Embryonic facial prominence (tissue), 1 donor: ENCODE data around the gene PXDC1.
"Not testable (repeated sequence)": the region's sequence is repeated elsewhere in the genome, so short reads cannot be mapped to it uniquely, and the experiment has no call there.

ENCODE experiments used
- DNase-seq: peaks from one replicate; pipeline ENCODE4 v3.0.0-alpha.2; 2016; ENCODE audit errors: extremely low spot score

PXDC1 gene

DNA sequence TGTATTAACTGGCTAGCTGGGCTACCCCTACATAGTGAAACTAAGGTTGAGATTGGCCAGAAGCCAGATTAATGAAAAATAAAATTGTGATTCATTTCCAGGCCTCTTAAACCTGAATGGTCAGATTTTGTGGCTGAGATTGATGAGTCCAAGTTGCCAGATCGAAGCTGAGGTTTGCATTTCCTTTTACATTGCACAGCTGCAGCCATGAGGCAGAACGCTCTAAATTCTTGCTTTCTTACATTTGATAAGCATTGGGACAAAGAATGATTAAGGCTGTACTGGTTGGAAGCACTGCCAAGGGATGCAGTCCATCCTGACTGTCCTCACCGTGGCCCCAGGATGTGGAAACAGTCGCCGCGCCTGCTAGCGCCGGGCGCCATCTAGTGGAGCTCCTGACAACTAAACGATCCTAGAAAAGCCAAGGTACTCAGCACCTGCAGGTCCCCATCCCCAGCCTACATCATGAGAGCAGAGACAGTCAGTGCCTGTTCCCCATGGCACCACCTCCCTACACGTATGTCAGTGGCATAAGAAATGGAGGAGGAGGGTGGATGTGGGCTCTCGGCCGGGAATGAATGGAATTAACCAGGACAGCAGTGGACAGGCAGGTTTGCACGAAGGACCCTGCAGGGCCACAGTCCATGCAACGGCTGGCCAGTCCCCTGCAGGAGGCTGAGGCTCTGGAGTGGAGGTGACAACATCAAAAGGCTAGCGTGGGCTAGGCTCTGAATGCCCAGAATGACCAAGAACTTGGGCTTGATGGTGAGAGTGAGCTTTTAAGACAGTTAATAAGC lies 19.0 kb downstream of the PXDC1 start:
- no peak for DNase-seq

DNA sequence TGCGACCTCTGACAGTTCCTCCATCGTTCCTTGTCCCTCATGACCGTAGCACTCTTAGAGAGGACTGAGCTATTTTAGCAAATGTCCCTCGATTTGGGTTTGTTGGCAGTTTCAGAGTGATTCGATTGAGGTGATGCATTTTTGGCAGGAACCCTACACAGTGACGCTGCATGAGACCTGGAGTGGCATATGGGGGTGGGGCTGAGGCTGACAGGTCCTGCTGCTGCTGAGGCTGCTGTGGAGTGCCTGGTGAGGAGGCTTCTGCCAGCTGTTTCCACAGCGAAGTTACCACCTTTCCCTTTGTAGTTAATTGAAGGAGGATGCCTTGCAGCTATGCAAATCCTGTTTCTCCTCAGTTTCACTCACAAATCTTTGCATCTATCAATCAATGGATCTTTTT lies 19.8 kb downstream of the PXDC1 start:
- no peak for DNase-seq

DNA sequence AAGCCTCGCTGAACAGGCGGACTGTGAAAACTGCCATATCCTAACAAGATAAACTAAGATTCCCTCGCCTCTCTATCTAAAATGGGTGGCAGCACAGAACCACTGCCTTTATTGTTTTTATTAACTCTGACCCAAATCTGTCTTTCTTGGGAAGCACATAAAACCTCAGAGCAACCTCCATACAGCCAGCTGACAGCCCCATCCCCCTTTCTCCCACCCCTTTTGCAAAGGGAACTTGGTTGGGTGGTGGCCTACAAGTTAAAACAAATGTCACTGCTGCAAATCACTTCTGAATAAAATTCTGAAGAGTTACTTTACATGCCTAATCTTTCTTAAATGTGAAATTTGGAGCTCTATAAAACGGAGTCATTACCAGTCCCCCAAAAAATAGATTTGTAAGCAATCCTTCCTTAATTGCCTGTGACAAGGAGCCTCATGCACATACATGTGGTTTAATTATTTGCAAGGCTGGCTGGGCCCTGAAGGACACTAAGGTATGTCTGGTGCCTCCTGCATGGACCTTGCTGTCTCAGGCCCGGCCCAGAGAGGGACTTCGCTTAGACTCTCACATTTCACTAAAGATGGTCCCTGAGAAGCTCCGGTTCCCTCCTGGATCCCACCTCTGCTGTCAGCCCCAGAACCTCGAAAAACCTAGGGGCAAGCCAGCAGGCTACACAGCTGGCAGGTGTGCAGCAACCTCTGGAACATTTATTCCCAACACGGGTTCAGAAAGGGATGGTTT lies 21.7 kb downstream of the PXDC1 start:
- no peak for DNase-seq

DNA sequence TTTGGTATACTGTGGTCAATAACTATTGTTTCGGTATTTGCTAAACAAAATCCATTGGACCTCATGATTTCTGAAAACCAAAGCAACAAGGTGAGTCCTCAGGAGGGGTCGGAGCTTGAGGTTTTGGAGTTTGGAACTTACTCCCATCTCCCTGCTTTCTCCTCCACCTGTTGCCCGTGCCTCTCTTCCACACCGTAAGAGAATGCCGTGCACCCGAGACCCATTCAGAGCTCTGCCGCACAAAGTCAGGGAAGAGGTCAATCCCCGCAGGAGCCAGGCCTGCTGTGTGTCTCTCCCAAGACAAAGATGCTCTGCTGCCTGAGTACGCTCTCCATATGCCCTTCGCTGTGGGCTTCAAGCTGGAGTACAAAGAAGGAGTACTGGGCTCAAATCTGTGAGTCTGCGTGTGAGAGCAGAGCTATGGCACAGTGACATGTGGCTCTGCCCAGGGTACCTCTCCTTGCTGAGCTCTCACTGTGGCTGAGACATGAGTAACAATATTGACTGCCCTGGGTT lies 23.9 kb downstream of the PXDC1 start:
- no peak for DNase-seq

DNA sequence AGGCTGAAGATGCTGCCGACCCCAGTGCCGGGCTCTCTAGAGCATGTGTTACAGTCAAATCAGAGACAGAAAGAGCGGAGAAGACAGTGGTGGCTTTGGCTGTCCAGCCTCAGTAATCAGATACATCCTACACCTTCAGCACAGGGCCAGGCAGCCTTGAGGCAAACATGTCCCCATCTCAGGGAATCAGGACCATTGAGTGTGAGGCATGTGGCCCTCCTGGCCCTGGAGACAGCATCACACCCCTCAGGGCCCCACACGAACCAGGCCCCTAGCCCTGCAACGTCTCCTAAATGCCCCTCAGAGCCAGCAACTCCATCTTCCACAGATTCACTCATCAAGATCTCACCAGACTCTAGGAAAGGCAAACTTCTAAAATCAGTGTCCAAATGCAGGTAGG lies 24.5 kb downstream of the PXDC1 start:
- no peak for DNase-seq

DNA sequence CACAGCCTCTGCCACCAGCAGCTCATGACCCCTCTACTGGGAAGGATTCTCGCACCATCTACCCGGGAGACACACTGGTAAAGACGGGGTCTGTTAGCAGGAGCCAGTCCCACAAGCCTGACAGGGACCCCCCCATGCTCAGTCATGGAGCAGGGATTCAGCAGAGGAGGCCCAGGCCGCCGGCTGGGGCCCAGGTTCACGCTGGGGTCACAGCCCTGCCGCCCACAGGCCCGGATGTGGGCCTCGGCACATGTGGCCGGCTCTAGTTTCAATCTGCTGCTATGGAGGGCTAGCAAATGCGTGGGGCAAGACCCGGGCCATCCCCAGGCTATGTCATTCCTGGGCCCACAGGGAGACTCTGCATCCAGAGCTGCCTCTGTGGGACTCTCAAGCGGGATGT lies 25.1 kb downstream of the PXDC1 start:
- no peak for DNase-seq

DNA sequence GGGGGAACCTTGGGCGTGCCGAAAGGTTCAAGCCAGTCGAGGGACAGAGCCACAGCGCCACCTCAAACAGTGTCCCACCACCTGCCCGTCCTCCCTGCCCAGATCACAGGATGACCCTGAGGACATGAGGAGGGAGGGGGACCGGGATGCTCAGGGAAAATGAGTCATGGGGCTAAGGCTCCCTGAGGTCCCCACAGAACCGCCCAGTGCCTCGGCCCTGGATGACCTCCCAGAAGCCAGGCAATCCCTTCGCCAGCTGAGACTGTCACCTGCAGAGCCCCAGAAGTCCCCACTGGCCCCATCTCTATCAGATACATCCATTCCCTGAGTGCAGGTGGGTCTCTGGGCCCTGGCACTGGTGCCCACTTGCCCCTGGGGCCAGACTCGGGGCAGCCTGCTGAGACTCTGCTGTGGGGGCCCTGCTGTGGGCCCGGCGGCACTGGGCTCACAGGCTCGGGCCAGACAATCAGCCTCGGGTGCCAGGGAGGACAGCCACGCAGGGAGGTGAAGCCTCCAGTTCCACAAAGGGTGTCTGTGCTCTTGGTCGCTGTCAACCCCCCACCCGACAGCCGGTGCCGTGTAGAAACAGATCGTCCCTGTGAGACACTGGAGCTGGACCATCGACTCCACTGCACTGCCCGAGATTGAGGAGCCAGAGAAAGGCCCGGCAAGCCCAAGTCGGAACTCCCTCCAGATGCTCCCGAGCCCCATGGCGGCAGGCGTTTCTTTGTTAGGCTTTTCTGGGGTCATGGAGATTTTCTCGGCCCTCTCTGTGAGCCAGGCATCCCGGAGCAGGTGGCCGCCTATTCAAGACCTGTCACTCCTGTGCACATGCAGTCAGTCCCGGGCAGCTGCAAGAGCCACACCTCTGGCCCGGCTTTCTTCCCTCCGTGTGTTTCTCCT lies 26.1 kb downstream of the PXDC1 start:
- DNase-seq = no peak

DNA sequence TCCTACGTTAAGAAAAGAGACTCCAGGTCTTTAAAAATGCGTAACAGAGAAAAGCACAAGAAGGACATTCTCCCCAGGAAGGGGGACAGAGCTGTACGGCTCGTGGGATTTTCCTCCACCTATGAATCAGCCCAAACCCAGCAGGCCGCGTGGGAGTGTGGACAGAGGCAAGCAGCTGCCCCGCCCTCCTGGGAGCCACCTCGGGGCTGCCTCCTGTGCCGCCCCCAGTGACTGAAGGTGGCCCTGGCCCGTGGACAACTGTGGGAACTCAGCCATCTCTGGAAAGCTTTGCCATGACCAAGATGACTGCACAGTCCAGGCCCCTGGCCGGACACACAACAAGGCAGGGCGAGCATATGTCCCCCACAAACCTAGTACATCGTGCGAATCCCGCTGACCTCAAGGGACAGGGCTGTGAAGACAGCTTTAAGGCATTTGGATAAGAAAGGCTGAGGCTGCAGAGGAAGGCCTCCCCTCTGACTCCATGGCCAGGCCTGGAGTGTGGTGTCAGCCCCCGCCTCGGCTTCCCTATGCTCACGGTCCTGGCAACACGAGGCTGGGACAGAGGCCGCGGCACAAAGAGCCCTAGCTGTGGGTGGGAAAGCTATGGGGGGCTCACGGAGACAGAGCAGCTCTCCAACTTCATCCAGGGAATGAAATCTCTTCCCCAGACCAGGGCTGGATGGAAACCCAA lies 26.9 kb downstream of the PXDC1 start:
- no peak for DNase-seq

DNA sequence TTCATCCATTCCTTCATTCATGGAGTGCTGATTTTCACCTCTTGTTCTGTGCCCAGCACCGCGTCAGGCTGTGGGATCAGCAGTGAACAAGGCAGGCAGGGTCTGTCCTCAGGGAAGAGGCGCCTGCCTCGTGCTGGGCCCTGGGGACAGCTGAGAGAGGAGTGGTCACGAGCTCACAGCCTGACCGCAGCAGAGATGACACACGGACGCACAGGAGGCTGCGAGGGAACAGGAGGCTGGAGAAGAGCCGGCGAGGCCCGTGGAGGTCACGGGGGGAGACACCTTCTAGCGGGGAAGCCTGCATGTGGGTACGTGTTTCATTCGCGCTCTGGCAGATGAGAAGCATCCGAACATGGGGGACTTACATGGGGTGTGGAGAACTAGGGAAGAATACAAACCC lies 27.5 kb downstream of the PXDC1 start:
- no peak for DNase-seq

DNA sequence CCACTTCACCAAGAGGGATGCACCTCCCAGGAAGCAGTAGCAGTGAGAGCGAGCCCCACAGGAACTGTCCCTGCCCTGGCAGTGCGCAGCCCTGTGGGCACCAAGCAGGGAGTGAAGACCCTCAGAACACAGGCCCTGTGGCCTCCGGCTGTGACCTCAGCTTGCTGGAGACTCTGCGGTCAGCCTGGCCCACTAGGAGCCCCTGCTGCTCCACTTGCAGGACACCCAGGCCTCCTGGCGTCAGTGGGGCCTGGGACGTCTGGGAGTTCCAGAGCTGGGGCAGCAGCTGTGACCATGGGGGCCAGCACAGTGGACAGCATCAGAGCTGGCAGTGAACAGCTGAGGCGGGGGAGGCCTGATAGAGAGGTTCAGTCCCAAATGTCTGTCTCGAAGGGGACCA lies 28.3 kb downstream of the PXDC1 start:
- no peak for DNase-seq

DNA sequence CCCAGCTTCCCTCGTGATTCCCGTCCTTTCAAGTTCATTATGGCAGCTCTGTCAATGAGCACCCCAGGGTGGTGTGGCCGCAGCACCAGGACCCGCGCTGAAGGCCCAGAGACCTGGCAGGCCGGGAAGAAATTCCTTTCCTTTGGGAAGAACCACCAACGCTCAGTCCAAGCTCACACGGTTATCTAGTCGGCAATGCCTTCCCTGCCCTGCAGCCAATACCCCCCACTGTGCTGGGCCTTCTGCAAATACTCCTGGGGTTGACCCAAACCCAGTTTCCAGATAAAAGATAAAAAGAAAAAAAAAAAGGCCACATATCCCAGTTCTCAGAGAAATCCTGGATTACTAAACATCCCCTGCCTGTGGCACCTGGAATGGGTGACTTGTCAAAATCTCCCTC lies 28.7 kb downstream of the PXDC1 start:
- no peak for DNase-seq

DNA sequence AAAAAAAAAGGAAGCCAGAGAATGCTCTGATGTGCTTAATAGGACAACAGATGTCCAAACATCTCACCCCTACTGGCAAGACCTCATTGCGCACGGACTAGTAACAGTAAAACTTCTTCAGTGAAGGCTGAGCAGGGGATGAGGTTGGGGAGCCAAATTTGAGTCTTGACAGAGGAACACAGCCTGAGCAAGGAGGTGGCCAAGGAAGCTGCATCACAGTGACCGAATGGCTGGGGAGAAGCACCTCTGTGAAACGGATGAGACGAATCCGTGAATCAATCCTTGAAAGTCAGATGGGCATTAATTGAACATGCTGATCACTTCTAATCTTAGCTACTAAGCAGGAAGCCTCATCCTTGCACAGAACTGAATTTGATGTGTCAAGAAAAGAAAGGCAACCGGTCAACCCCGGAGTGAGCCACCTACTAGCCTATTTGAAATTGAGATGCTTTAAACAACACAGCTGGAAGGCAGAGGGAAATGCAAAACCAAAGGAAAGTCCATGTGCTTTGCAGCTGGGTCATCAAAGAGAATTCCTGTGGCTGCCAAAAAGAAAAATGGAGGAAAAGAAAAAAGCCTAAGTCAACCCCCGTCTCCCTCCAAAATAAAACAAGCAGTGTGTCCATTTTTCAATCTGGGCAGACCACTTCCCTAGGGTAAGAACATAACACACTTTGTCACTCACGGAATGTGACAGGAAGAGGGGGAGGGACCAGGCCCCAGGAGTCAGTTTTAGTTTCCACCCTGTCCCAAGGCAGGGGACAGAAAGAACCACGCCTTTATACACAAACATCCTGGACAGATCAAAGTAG lies 29.5 kb downstream of the PXDC1 start:
- peak; percentile 16 for DNase-seq

DNA sequence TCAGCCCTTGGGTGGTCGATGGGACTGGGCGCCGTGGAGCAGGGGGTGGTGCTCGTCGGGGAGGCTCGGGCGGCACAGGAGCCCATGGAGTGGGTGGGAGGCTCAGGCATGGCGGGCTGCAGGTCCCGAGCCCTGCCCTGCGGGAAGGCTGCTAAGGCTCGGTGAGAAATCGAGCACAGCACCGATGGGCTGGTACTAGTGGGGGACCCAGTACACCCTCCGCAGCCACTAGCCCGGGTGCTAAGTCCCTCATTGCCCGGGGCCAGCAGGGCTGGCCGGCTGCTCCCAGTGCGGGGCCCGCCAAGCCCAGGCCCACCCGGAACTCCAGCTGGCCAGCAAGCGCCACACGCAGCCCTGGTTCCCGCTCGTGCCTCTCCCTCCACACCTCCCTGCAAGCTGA lies 30.7 kb downstream of the PXDC1 start:
- DNase-seq = not testable (repeated sequence)

DNA sequence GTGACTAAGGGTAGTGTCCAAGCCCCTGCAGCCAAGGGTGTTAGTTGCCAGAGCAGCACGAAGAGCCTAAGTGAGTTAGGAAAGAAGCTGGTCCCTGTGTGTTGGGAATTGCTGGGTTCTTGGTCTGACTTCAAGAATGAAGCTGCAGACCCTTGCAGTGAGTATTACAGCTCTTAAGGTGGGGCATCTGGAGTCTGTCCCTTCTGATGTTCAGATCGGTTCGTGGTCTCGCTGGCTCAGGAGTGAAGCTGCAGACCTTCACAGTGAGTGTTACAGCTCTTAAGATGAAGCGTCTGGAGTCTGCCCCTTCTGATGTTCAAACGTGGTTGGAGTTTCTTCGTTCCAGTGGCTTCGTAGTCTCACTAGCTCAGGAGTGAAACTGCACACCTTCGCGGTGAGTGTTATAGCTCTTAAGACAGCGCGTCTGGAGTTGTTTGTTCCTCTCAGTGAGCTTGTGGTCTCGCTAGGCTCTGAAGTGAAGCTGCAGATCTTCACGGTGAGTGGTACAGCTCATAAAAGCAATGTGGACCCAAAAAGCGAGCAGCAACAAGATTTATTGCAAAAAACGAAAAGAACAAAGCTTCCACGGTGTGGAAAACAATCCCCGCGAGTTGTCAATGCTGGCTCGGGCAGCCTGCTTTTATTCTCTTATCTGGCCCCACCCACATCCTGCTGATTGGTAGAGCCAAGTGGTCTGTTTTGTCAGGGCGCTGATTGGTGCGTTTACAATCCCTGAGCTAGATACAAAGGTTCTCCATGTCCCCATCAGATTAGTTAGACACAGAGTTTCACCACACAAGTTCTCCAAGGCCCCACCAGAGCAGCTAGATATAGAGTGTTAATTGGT lies 31.8 kb downstream of the PXDC1 start:
- no peak for DNase-seq

DNA sequence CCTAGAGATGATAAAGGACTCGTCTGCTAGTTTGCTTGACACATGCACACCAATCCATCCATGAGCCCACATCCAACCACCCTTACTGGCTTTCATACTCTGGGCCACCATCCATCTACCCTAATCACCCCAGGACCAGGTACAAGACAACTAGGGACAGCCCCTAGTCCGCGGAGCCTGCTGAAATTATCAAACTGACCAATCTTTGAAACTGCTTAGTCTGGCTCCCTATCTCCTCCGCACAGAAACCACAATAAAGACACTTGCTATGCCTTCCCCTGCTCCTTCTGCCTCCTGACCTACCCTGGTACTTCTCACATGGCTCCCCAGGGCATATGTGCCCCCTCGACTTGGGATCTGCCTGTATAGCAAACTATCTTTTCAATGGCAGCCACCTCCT lies 33.1 kb downstream of the PXDC1 start:
- no peak for DNase-seq

DNA sequence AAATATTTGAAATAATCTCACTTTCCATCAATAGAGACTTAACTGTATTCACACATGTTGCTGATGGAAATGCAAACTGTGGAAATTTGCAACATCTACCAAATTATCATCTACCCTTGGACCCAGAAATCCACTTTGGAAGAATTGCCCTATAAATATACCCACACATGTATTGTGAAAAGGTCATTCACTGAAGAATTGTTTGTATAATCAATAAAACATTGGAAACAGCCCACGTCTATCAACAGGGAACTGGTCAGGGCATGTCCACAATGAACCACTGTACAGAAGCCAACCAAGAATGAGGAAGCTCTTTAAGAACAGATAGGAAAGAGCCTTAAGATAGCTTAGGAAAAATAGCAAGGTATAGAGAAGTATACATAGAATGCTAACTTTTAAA lies 36.2 kb downstream of the PXDC1 start:
- no peak for DNase-seq

DNA sequence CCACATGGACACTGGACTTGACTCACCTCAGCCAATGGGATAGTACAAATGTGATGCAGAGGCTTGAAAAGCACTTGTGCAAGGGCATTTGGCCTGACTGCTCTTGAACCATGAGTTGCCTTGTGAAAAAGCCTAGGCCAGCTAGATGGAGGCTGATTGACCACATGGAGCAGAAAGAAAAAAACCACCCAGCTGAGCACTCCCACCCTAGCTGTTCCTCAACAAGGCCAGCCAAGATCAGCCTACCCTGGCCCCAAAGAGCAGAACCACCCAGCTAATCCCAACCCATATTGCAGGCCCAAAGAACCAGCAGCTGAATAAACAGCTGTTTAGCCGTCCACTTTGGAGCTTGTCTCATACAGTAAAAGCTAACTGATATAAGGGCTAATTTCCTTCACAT lies 36.7 kb downstream of the PXDC1 start:
- DNase-seq = no peak

DNA sequence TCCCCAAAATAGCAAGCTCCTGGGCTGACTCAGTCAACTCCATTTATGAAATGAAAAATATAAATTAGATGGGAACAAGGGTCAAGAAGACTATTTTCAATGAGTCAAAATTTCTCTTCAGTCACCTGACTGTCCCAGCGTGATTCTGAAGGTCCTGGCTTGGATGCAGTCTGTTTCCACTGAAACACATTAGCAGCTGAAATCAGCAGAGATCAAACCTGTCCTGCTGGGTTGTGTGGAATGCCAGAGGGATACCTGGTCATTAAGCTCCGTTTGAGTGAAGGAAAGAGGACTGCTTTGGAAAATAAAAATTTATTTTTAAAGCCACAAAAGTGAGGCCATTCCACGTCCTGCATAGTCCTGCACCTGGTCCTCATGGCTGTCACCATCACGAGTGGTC lies 37.4 kb downstream of the PXDC1 start:
- DNase-seq = no peak

DNA sequence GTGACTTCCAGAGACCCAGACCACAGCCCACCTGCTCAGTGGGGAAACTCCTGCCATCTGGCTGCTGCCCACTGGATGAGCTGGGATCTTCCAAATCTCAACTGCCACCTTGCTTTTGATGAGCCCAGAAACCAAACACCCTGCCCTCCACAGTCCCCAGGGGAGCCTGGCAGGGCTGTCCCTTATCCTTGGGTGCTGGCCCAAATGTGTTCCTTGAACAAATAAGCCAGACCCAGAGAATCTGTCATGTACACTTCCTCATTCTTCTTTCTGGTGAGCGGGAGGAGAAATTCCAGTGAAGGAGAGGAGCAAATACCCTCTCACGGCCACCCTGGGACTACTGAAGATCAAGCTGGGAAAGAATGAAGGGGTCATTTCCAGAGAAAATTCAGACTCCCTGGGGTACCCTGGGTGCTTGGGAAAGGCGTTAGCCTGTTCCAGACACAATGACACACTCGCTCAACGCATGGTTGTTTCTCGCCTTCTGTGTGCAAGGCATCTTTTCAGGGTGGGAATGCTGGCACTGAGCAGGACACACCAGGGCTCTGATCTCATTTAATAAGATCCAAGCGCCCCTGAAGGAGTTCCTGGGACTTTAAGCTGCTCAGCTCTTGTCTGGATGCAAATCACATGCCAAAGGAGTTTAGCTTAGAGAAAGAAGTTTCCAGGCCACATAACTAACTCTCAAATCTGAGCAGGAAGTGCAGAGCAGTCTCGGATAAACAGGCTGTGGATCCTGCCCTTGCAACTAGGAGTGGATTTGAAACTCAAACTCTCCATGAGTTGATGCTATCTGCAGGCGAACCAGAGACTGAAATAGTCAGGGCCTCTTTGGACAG lies 38.5 kb downstream of the PXDC1 start:
- no peak for DNase-seq
